ENCODE data around the gene NAT14.

- TF ChIP-seq CTCF (IDR thresholded peaks at IDR 0.05) (no peak), POLR2A (IDR thresholded peaks at IDR 0.05) (no peak)
Measured at GRCh38 chr19:55449469-55449868, 35.5 kb upstream of the NAT14 start.
